ENCODE results near the gene TMEM154.

TMEM154 gene

DNA sequence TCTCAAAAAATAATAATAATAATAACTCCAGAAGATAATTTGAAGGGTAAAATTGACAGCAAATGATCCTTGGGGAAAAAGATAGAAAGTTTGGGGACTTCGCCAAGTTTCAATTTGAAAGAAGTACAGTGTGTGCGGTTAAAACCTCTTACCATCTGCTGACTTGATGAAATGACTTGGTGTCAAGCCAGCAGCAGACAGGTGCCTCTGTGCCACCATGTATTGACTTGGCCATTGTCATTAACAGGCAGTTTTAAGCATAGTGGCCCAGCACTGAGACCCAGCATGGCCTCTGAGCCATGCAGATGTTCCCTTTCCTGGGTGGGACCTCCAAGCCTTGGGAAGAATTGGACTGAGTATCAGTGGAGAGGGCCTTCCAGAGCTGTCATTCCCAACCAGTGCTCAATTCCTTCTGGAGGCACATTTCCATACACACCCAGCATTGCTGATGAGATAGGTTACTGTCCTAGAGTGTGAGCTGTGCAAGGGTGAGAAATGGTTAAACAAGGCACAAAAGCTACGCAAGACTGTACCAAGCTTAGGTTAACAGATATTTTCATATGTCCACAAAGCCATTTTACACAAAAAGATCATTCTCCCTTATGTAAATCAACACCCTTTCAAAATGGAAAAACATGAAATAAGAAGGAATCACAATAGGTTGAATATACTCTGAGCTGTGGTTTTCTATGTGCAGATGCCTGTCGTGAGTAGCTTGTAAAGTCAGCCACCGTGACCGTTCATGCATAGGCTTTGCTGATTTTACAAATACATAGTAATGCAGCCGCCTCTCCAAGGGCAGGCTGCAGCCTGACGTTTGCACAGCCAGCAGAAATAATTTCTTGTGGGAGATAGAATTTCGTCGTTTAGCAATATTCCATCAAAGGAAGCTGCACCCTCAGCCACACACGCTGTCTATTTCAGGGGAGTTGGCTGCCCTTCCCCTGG is 84.5 kb downstream of the TMEM154 start:
- DNase-seq (ENCODE audit: low read depth in 1 of 2, low spot score in 1 of 2) = no peak

GRCh38 chr4:152594057-152594456 is 85.7 kb downstream of the TMEM154 start:
- no peak for DNase-seq (ENCODE audit: low read depth in 1 of 2, low spot score in 1 of 2)

GRCh38 chr4:152591876-152592275 is 87.9 kb downstream of the TMEM154 start:
- DNase-seq (ENCODE audit: low read depth in 1 of 2, low spot score in 1 of 2) = no peak

GRCh38 chr4:152591396-152591795 is 88.4 kb downstream of the TMEM154 start:
- DNase-seq (ENCODE audit: low read depth in 1 of 2, low spot score in 1 of 2) = peak in 1 of 2 donors; percentile 9

GRCh38 chr4:152590179-152591031 is 89.4 kb downstream of the TMEM154 start:
- DNase-seq (ENCODE audit: low read depth in 1 of 2, low spot score in 1 of 2) = no peak

- no peak for DNase-seq (ENCODE audit: low read depth in 1 of 2, low spot score in 1 of 2)
Observed at GRCh38 chr4:152588869-152589268, 90.9 kb downstream of the TMEM154 start.

DNA sequence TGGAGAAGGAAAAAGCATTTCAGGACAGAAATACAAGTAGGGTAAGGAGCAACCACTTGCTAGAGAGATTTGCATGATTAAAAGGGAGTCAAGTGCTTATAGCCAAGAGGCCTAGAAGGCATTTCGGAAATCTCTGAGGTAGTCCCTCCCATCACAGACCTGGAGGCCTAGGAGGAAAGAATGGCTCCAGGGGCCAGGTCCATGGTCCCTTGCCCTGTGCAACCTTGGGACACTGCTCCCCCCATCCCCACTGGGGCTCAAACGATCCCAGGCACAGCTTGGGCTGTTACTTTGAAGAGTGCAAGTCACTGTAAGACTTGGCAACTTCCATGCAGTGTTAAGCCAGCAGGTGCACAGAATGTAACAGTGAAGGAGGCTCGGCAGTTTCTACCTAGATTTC is 92.7 kb downstream of the TMEM154 start:
- DNase-seq (ENCODE audit: low read depth in 1 of 2, low spot score in 1 of 2) = no peak

DNA sequence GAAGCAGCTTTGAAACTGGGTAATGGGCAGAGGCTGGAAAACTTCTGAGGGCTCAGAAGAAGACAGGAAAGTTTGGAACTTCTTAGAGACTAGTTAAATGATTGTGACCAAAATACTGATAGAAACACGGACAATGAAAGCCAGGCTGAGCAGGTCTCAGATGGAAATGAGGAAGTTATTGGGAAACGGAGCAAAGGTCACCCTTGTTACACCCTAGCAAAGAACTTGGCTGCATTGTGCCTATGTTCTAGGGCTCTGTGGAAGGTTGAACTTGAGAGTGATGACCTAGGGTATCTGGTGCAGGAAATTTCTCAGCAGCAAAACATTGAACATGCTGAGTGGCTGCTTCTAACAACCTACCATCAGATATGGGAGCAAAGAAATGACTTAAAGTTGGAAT is 93.1 kb downstream of the TMEM154 start:
- no peak for DNase-seq (ENCODE audit: low read depth in 1 of 2, low spot score in 1 of 2)

- no peak for DNase-seq (ENCODE audit: low read depth in 1 of 2, low spot score in 1 of 2)
Observed at GRCh38 chr4:152585023-152585441, 94.8 kb downstream of the TMEM154 start.

- DNase-seq (ENCODE audit: low read depth in 1 of 2, low spot score in 1 of 2) = no peak
Observed at GRCh38 chr4:152581536-152582160, 98.1 kb downstream of the TMEM154 start.

GRCh38 chr4:152579916-152580315 is 99.9 kb downstream of the TMEM154 start:
- no peak for DNase-seq (ENCODE audit: low read depth in 1 of 2, low spot score in 1 of 2)

GRCh38 chr4:152579107-152579764 is 100.6 kb downstream of the TMEM154 start:
- no peak for DNase-seq (ENCODE audit: low read depth in 1 of 2, low spot score in 1 of 2)

GRCh38 chr4:152578670-152579069 is 101.1 kb downstream of the TMEM154 start:
- no peak for DNase-seq (ENCODE audit: low read depth in 1 of 2, low spot score in 1 of 2)

GRCh38 chr4:152577708-152578396 is 101.9 kb downstream of the TMEM154 start:
- no peak for DNase-seq (ENCODE audit: low read depth in 1 of 2, low spot score in 1 of 2)

GRCh38 chr4:152575533-152575932 is 104.3 kb downstream of the TMEM154 start:
- DNase-seq (ENCODE audit: low read depth in 1 of 2, low spot score in 1 of 2) = no peak

- no peak for DNase-seq (ENCODE audit: low read depth in 1 of 2, low spot score in 1 of 2)
Observed at GRCh38 chr4:152573861-152574260, 105.9 kb downstream of the TMEM154 start.

DNA sequence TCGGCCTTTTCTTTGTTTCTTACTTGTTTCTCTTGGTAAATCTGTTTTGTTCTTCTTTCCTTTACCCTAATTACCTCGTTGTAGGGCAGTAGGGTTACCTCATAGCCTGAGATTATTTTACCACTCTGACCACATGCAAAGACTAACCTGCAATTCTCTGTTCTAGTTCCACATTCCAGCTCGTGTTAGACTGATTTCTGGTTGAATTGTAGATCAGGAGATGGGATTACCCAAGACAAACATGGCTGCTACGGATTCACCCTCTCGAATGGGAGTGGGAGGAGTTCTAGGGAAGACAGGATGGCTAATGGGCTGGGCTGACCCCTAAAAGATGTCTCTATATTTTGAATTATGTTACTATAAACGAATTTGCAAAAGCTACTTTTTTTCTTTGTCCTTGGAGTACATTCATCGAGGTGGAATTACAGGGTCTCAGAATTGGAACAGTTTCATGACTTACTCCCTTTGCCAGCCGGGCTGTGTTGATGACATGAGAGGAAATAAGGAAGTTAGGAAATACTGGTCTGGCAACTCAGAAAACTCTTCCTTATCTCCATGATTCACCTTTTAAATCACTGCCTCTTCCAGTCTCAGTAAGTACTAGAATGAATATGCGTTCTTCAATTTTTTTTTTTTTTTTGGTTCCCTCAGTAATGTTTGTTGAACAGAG is 107.2 kb downstream of the TMEM154 start:
- no peak for DNase-seq (ENCODE audit: low read depth in 1 of 2, low spot score in 1 of 2)

DNA sequence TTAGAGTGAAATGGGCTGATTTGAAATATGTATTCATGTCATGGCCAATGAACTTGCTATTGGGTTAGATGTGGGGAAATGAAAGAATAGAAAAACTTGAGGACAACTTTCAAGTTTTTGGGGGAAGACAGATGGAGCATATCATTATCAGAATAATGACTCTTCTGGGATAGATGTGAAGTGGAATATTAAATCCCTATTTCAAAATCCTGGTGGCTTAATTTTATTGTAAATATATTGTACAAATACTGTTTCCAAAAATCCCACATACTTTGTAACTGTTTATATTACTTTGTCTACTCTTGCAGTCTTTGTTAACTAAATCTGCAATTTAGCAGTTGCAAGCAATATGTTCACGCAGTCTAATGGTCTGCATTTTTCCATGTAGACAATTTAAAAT is 108.0 kb downstream of the TMEM154 start:
- no peak for DNase-seq (ENCODE audit: low read depth in 1 of 2, low spot score in 1 of 2)

- no peak for DNase-seq (ENCODE audit: low read depth in 1 of 2, low spot score in 1 of 2)
Observed at GRCh38 chr4:152571296-152571695, 108.5 kb downstream of the TMEM154 start.
